ENCODE data around the gene SLC49A4.

DNA sequence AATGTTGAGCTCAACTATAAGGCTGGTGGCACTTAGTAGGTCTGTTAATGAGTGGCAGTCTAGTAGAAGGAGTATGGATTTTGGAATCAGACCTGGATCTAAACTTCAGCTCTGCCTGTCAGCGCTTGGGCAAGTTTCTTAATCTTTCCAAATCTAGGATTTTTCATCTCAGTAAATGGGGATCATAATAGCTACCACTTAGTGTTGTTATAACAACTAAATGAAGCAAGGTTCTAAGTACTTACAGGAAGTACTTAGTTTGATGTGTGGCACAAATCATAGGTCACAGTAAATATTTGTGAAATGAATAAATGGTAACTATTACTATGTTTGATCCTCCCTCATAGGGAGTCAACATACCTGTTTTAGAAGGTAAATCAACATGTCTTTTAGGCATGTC, 31.4 kb downstream of the SLC49A4 start:
- TF ChIP-seq, protein P1, sequence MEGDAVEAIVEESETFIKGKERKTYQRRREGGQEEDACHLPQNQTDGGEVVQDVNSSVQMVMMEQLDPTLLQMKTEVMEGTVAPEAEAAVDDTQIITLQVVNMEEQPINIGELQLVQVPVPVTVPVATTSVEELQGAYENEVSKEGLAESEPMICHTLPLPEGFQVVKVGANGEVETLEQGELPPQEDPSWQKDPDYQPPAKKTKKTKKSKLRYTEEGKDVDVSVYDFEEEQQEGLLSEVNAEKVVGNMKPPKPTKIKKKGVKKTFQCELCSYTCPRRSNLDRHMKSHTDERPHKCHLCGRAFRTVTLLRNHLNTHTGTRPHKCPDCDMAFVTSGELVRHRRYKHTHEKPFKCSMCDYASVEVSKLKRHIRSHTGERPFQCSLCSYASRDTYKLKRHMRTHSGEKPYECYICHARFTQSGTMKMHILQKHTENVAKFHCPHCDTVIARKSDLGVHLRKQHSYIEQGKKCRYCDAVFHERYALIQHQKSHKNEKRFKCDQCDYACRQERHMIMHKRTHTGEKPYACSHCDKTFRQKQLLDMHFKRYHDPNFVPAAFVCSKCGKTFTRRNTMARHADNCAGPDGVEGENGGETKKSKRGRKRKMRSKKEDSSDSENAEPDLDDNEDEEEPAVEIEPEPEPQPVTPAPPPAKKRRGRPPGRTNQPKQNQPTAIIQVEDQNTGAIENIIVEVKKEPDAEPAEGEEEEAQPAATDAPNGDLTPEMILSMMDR (IDR thresholded peaks at IDR 0.05): no peak
- TF ChIP-seq POLR2A (IDR thresholded peaks at IDR 0.05; ENCODE audit: low read depth): no peak
